A549 (cell line): Measurements from ENCODE around the gene MAP3K7.

Experiments
- BCL3 ChIP-seq: fragments of >200 bp; sonication (Bioruptor Twin); formaldehyde crosslinking; IDR thresholded peaks from 3 replicates; pipeline ENCODE4 v1.6.1; 2016
- CTCF ChIP-seq: fragments of >200 bp; sonication (Bioruptor Twin); formaldehyde crosslinking; IDR thresholded peaks from 3 replicates; pipeline ENCODE4 v1.5.1; 2016
- FOSB ChIP-seq: fragments of 250-450 bp; sonication (Bioruptor Pico); IDR thresholded peaks from 2 replicates; pipeline ENCODE4 v1.5.0; 2020; ENCODE audit warnings: mild to moderate bottlenecking, moderate library complexity
- HMGXB4 ChIP-seq: fragments of 250-450 bp; sonication (Bioruptor Pico); IDR thresholded peaks from 2 replicates; pipeline ENCODE4 v1.5.0; 2021; ENCODE audit warnings: mild to moderate bottlenecking, moderate library complexity, borderline replicate concordance
- KDM5A ChIP-seq: fragments of 200-600 bp; sonication (generic); IDR thresholded peaks from 2 replicates; pipeline ENCODE4 v1.6.1; 2016; ENCODE audit warnings: antibody characterized with exemption, mild to moderate bottlenecking
- MYC ChIP-seq: IDR thresholded peaks from 2 replicates; pipeline ENCODE4 v1.6.1; 2012; ENCODE audit warnings: mild to moderate bottlenecking, inconsistent platforms, low read length, improper control_type of control experiment, borderline replicate concordance
- NPAS2 ChIP-seq: fragments of 250-450 bp; sonication (Bioruptor Pico); IDR thresholded peaks from 2 replicates; pipeline ENCODE4 v1.8.0; 2022; ENCODE audit warnings: mild to moderate bottlenecking, moderate library complexity, borderline replicate concordance
- POLR2A ChIP-seq: IDR thresholded peaks from 2 replicates; pipeline ENCODE4 v1.6.1; 2012; ENCODE audit warnings: mild to moderate bottlenecking, low read length
- ZSCAN20 ChIP-seq: fragments of 250-450 bp; sonication (Bioruptor Pico); IDR thresholded peaks from 2 replicates; pipeline ENCODE4 v1.8.0; 2022; ENCODE audit warnings: mild to moderate bottlenecking, moderate library complexity

- TF ChIP-seq NPAS2 (CRISPR knock-in tag) (no peak), POLR2A (no peak), CTCF (no peak), ZSCAN20 (CRISPR knock-in tag) (no peak), HMGXB4 (CRISPR knock-in tag) (no peak), BCL3 (no peak), MYC (no peak), KDM5A (no peak), FOSB (no peak)
Observed at GRCh38 chr6:90502381-90502780, 84.5 kb downstream of the MAP3K7 start.
